Stimulated activated naive CD4-positive, alpha-beta T cell (primary cell): ENCODE results near the gene PARP6.

ENCODE experiments used
- DNase-seq, 6 experiments: peaks; one replicate each; lab custom pipeline; 2025; lab: John Stamatoyannopoulos, UW

PARP6 gene

GRCh38 chr15:72272213-72272996, at the start of gene PARP6:
TSS of gene PARP6 (minus strand) at chr15:72272554. CDS start at chr15:72267477, 5,077 bp downstream.
- peak; percentile 96 to 99 (median 98) for DNase-seq

- DNase-seq = peak; percentile 52 to 73 (median 60)
Measured at GRCh38 chr15:72319985-72320671, 47.8 kb upstream of the PARP6 start, which contains the start of gene CELF6. TSS of gene CELF6 (minus strand) at chr15:72320157. CDS start at chr15:72319874, 283 bp downstream.

GRCh38 chr15:72319360-72319984, 47.1 kb upstream of the PARP6 start:
- peak in 5 of 6 experiments; percentile 25 to 52 (median 32) for DNase-seq

GRCh38 chr15:72318408-72318942, 46.1 kb upstream of the PARP6 start:
- no peak for DNase-seq

- no peak for DNase-seq
Measured at GRCh38 chr15:72315706-72316370, 43.5 kb upstream of the PARP6 start.

- DNase-seq = no peak
Measured at GRCh38 chr15:72313881-72314280, 41.5 kb upstream of the PARP6 start.

- DNase-seq = no peak
Measured at GRCh38 chr15:72313448-72313840, 41.1 kb upstream of the PARP6 start.

- peak; percentile 11 to 36 (median 22) for DNase-seq
Measured at GRCh38 chr15:72312605-72313447, 40.5 kb upstream of the PARP6 start.

- no peak for DNase-seq
Measured at GRCh38 chr15:72307026-72307425, 34.7 kb upstream of the PARP6 start.

GRCh38 chr15:72306211-72306785, 33.9 kb upstream of the PARP6 start:
- peak; percentile 6 to 64 (median 42) for DNase-seq

GRCh38 chr15:72304596-72304995, 32.2 kb upstream of the PARP6 start:
- no peak for DNase-seq

GRCh38 chr15:72302955-72303354, 30.6 kb upstream of the PARP6 start:
- DNase-seq = no peak

GRCh38 chr15:72289597-72290325, 17.4 kb upstream of the PARP6 start:
- DNase-seq = no peak

GRCh38 chr15:72288796-72289596, 16.6 kb upstream of the PARP6 start:
- DNase-seq = no peak

- peak; percentile 22 to 59 (median 33) for DNase-seq
Measured at GRCh38 chr15:72285927-72286516, 13.7 kb upstream of the PARP6 start.

- DNase-seq = no peak
Measured at GRCh38 chr15:72285402-72285801, 13.0 kb upstream of the PARP6 start.

- no peak for DNase-seq
Measured at GRCh38 chr15:72284781-72285180, 12.4 kb upstream of the PARP6 start.

GRCh38 chr15:72281713-72282112, 9.4 kb upstream of the PARP6 start:
- DNase-seq = no peak

- no peak for DNase-seq
Measured at GRCh38 chr15:72280751-72281150, 8.4 kb upstream of the PARP6 start.
